Liver (tissue), 9 donors: ENCODE data around the gene NAT8L. TPM values are rescaled to one million over a fixed set of nuclear protein-coding genes. Genes with fewer than 3 reads are reported as not detected.

Experiments used
- DNase-seq: peaks from one replicate; pipeline ENCODE4 v3.0.0-alpha.2; 2017; ENCODE audit warnings: low spot score
- H3K27ac ChIP-seq, 2 donors: one replicate each; pipeline ENCODE4 v1.7.0; 2013; ENCODE audit warnings: inconsistent platforms in 2 of 2, low read length in 2 of 2, control low read depth in 1 of 2, low read depth in 1 of 2, mild to moderate bottlenecking in 1 of 2
- H3K27me3 ChIP-seq, 4 donors: one replicate each; pipeline versions ENCODE4 v1.6.1 to v1.7.0; 2013; ENCODE audit warnings: low read length in 3 of 4, inconsistent platforms in 1 of 4, mild to moderate bottlenecking in 1 of 4, moderate library complexity in 1 of 4; ENCODE audit not compliant: control insufficient read depth in 4 of 4, insufficient read depth in 4 of 4
- H3K36me3 ChIP-seq, 4 donors: one replicate each; pipeline versions ENCODE4 v1.6.1 to v1.7.0; 2013; ENCODE audit warnings: low read length in 3 of 4, mild to moderate bottlenecking in 3 of 4, low read depth in 1 of 4, moderate library complexity in 1 of 4; ENCODE audit not compliant: control insufficient read depth in 4 of 4, insufficient read depth in 3 of 4
- H3K4me1 ChIP-seq, 4 donors: one replicate each; pipeline versions ENCODE4 v1.6.1 to v1.7.0; 2013; ENCODE audit warnings: low read length in 3 of 4, mild to moderate bottlenecking in 3 of 4, moderate library complexity in 1 of 4; ENCODE audit not compliant: control insufficient read depth in 4 of 4, insufficient read depth in 4 of 4
- H3K4me3 ChIP-seq, 3 donors: one replicate each; pipeline versions ENCODE4 v1.6.1 to v1.7.0; 2013; ENCODE audit warnings: low read length in 3 of 3, control low read depth in 1 of 3, low read depth in 1 of 3, mild to moderate bottlenecking in 1 of 3
- H3K9ac ChIP-seq, 2 donors: one replicate each; pipeline ENCODE4 v1.7.0; 2013; ENCODE audit warnings: low read length in 2 of 2, mild to moderate bottlenecking in 2 of 2, moderate library complexity in 2 of 2, control low read depth in 1 of 2, low read depth in 1 of 2
- H3K9me3 ChIP-seq, 4 donors: one replicate each; pipeline versions ENCODE4 v1.6.1 to v1.7.0; 2013; ENCODE audit warnings: low read length in 3 of 4; ENCODE audit not compliant: control insufficient read depth in 4 of 4
- EGR1 ChIP-seq, 2 donors: IDR thresholded peaks; 2 replicates each; pipeline ENCODE4 v1.6.1; 2016 to 2018; ENCODE audit warnings: antibody characterized with exemption in 2 of 2, low read depth in 2 of 2
- FOXA1 ChIP-seq: IDR thresholded peaks from 2 replicates; pipeline ENCODE4 v1.6.1; 2016; ENCODE audit warnings: antibody characterized with exemption
- GABPA ChIP-seq, 2 donors: IDR thresholded peaks in 1 of 2; conservative IDR thresholded peaks in 1 of 2; 2 replicates each; pipeline ENCODE4 v1.6.1; 2016; ENCODE audit warnings: antibody characterized with exemption in 2 of 2, mild to moderate bottlenecking in 1 of 2, moderate library complexity in 1 of 2
- HNF4A ChIP-seq, 2 donors: conservative IDR thresholded peaks; 2 replicates each; pipeline ENCODE4 v1.6.1; 2016; ENCODE audit warnings: antibody characterized with exemption in 2 of 2, mild to moderate bottlenecking in 2 of 2
- HNF4G ChIP-seq: IDR thresholded peaks from 2 replicates; pipeline ENCODE4 v1.6.1; 2016; ENCODE audit warnings: antibody characterized with exemption
- JUND ChIP-seq, 2 donors: IDR thresholded peaks; 2 replicates each; pipeline ENCODE4 v1.6.1; 2016; ENCODE audit warnings: antibody characterized with exemption in 2 of 2
- NR2F2 ChIP-seq: IDR thresholded peaks from 2 replicates; pipeline ENCODE4 v1.6.1; 2016; ENCODE audit warnings: antibody characterized with exemption
- RXRA ChIP-seq, 2 donors: IDR thresholded peaks; 2 replicates each; pipeline ENCODE4 v1.6.1; 2017 to 2018; ENCODE audit warnings: antibody characterized with exemption in 2 of 2, mild to moderate bottlenecking in 1 of 2
- SP1 ChIP-seq: IDR thresholded peaks from 2 replicates; pipeline ENCODE4 v1.6.1; 2018; ENCODE audit warnings: antibody characterized with exemption, mild to moderate bottlenecking
- YY1 ChIP-seq: IDR thresholded peaks from 2 replicates; pipeline ENCODE4 v1.6.1; 2016; ENCODE audit warnings: antibody characterized with exemption, mild to moderate bottlenecking
- WGBS: extraction: QIAGEN DNeasy Blood & Tissue Kit; methylation state at CpG from one replicate; pipeline ENCODE4 v1.1.7; 2013; 5-methylcytosine and 5-hydroxymethylcytosine counted together
- polyA plus RNA-seq, 2 donors: library from polyadenylated mRNA; stranded (reverse) in 1 of 2; unstranded in 1 of 2; fragments of 200-250 nt in 1 of 2; fragments of >200 nt in 1 of 2; fragmentation: Nextera tagmentation in 1 of 2; extraction: Ambion mirVana in 1 of 2; gene quantifications; one replicate each; pipeline versions ENCODE4 v1.2.1 to v1.2.3, GENCODE V29; 2013 to 2015
- total RNA-seq, 2 donors: library from RNA; depleted of rRNA; stranded (reverse); fragments of >200 nt; gene quantifications; one replicate each; pipeline ENCODE4 v1.2.3, GENCODE V29; 2014
- TF ChIP-seq, protein P1 (sequence below): IDR thresholded peaks from 2 replicates; pipeline ENCODE4 v1.6.1; 2016; ENCODE audit warnings: antibody characterized with exemption
- TF ChIP-seq, protein P2 (sequence below): IDR thresholded peaks from 2 replicates; pipeline ENCODE4 v1.6.1; 2016; ENCODE audit warnings: antibody characterized with exemption
- TF ChIP-seq, protein P3 (sequence below): IDR thresholded peaks from 2 replicates; pipeline ENCODE4 v1.6.1; 2016; ENCODE audit warnings: antibody characterized with exemption, mild to moderate bottlenecking
- TF ChIP-seq, protein P4 (sequence below): fragments of 150-350 bp; IDR thresholded peaks from 2 replicates; pipeline ENCODE4 v1.5.1; 2017; ENCODE audit warnings: improper control_type of control experiment, low read depth, low read length; ENCODE audit not compliant: missing input control
- donor health status: healthy.
- donor health status: healthy.
- donor health status: healthy.
- donor health status: healthy.
- donor health status: healthy.

NAT8L gene
- total and polyA plus RNA-seq, 4 donors = 0.07 to 0.09 (median 0.08) TPM; not detected in 1

DNA sequence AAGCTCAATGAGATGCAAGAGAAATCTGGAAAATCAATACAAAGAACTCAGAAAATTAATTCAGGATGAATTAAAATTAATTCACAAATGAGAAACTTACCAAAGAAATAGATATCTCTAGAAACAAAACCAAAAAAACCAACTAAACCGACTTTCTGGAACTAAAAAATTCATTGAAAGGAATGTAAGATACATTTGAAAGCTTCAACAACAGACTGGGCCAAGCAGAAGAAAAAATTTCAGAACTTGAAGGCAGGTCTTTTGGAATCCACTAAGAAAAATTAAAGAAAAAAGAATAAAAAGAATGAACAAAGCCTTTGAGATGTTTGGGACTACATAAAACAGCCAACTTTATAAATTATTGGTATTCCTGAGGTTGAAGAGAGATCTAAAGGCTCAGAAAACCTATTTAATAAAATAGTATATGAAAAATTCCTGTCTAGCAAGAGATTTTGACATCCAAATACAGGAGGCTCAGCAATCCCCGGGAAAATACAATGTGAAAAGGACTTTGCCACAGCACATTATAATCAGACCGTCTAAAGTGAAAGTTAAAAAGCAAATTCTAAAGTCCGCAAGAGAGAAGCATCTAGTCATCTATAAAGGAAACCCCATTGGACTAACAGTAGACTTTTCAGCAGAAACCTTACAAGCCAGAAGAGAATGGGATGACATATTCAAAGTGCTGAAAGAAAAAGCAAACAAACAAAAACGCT, 44.2 kb downstream of the NAT8L start:
- Histone ChIP-seq H3K27me3 (no peaks in the 10 kb centered on the region), H3K36me3 (no peaks in the 10 kb centered on the region), H3K27ac (no peak overlapping the region), H3K4me1 (no peaks in the 10 kb centered on the region), H3K9ac (no peak overlapping the region), H3K4me3 (no peak overlapping the region), H3K9me3 (peaks cover 0 to 18% (median 3%) of the 10 kb centered on the region in 4 donors)
- TF ChIP-seq, protein P1, sequence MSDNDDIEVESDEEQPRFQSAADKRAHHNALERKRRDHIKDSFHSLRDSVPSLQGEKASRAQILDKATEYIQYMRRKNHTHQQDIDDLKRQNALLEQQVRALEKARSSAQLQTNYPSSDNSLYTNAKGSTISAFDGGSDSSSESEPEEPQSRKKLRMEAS = no peak
- TF ChIP-seq HNF4A (conservative IDR thresholded peaks at IDR 0.05) = peak in 1 of 2 donors; percentile 15
- DNase-seq = no peak
- WGBS = 64% methylated on average over 5 of the region's 5 CpGs

DNA sequence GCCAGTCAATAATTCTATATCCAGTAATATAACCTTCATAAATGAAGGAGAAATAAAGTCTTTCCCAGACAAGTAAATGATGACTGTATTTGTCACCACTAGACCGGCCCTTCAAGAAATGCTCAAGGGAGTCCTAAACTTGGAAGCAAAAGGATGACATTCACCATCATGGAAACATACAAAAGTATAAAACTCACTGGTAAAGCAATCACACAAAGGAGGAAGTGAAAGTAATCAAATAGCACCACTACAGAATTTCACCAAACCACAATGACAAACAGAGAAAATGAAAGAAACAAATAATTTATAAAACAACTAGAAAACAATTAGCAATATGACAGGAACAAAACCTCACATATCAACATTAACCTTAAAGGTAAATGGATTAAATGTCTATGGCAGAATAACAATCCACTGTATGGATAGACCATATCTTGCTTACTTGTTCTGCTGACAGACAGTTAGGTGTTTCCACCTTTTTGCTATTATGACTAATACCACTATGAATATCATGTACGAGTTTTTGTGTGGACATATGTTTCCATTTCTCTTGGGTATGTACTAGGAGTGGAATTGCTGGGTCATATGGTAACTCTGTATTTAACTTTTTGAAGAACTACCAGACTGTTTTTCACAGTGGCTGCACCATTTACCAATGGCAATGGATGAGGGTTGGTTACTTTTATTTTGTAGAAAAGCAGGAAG, 44.9 kb downstream of the NAT8L start:
- Histone ChIP-seq H3K9me3 (peaks cover 0 to 18% (median 3%) of the 10 kb centered on the region in 4 donors), H3K36me3 (no peaks in the 10 kb centered on the region), H3K4me1 (no peaks in the 10 kb centered on the region), H3K27ac (no peak overlapping the region), H3K27me3 (no peaks in the 10 kb centered on the region), H3K9ac (no peak overlapping the region), H3K4me3 (no peak overlapping the region)
- no peak for DNase-seq
- TF ChIP-seq, protein P2, sequence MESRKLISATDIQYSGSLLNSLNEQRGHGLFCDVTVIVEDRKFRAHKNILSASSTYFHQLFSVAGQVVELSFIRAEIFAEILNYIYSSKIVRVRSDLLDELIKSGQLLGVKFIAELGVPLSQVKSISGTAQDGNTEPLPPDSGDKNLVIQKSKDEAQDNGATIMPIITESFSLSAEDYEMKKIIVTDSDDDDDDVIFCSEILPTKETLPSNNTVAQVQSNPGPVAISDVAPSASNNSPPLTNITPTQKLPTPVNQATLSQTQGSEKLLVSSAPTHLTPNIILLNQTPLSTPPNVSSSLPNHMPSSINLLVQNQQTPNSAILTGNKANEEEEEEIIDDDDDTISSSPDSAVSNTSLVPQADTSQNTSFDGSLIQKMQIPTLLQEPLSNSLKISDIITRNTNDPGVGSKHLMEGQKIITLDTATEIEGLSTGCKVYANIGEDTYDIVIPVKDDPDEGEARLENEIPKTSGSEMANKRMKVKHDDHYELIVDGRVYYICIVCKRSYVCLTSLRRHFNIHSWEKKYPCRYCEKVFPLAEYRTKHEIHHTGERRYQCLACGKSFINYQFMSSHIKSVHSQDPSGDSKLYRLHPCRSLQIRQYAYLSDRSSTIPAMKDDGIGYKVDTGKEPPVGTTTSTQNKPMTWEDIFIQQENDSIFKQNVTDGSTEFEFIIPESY = no peak
- TF ChIP-seq YY1 = no peak
- no peak for TF ChIP-seq SP1
- TF ChIP-seq, protein P3, sequence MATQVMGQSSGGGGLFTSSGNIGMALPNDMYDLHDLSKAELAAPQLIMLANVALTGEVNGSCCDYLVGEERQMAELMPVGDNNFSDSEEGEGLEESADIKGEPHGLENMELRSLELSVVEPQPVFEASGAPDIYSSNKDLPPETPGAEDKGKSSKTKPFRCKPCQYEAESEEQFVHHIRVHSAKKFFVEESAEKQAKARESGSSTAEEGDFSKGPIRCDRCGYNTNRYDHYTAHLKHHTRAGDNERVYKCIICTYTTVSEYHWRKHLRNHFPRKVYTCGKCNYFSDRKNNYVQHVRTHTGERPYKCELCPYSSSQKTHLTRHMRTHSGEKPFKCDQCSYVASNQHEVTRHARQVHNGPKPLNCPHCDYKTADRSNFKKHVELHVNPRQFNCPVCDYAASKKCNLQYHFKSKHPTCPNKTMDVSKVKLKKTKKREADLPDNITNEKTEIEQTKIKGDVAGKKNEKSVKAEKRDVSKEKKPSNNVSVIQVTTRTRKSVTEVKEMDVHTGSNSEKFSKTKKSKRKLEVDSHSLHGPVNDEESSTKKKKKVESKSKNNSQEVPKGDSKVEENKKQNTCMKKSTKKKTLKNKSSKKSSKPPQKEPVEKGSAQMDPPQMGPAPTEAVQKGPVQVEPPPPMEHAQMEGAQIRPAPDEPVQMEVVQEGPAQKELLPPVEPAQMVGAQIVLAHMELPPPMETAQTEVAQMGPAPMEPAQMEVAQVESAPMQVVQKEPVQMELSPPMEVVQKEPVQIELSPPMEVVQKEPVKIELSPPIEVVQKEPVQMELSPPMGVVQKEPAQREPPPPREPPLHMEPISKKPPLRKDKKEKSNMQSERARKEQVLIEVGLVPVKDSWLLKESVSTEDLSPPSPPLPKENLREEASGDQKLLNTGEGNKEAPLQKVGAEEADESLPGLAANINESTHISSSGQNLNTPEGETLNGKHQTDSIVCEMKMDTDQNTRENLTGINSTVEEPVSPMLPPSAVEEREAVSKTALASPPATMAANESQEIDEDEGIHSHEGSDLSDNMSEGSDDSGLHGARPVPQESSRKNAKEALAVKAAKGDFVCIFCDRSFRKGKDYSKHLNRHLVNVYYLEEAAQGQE = no peak
- no peak for TF ChIP-seq RXRA (IDR thresholded peaks at IDR 0.05)
- WGBS = 87% methylated on average over 2 of the region's 2 CpGs

DNA sequence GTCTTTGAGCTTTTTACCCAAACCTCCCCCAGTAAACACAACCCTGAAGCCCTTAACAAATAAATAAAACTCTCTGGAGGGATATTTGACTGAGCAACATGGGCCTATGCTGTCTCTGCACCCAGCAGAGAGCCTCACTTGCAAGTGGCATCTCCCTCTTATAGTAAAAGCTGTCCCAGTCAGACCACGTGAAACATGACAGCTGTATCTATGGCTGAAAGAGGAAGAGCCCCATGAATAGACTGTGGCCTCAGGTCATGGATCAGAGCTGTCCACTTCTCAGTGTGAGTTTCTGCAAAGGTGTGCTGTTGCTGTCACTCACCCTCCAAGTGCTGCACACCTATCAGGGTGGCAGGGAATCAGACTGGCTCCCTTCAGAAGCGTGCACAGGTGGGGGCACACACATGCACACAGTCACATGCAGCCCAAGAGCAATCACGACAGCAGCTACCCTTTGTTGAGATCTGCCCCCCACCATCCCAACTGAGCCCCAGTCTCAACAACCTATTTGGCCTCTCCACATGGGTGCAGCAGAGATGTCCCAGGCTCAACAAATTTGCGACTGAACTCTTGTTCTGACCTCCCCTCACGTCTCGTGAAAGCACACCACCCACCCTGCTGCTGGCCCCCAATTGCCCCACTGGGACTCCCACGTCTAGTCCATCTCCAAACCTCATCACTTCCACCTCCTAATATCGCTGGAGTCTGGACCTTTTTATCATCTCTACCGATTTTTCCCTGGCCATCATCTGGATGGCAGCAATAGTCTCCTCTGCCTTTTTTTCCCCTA, 45.6 kb downstream of the NAT8L start:
- DNase-seq = no peak
- Histone ChIP-seq H3K9ac (no peak overlapping the region), H3K36me3 (no peaks in the 10 kb centered on the region), H3K9me3 (peaks cover 0 to 18% (median 3%) of the 10 kb centered on the region in 4 donors), H3K4me1 (no peaks in the 10 kb centered on the region), H3K27me3 (no peaks in the 10 kb centered on the region), H3K27ac (no peak overlapping the region), H3K4me3 (no peak overlapping the region)
- WGBS = 86% methylated on average over 9 of the region's 9 CpGs
- TF ChIP-seq YY1 (no peak), NR2F2 (no peak), EGR1 (IDR thresholded peaks at IDR 0.05; ENCODE audit: low read depth in 2 of 2) (no peak), FOXA1 (no peak), GABPA (IDR thresholded peaks at IDR 0.05 in 1 of 2, conservative IDR thresholded peaks at IDR 0.05 in 1 of 2) (no peak), JUND (IDR thresholded peaks at IDR 0.05) (no peak), HNF4G (no peak)
- TF ChIP-seq, protein P2 = no peak
- TF ChIP-seq, protein P4, sequence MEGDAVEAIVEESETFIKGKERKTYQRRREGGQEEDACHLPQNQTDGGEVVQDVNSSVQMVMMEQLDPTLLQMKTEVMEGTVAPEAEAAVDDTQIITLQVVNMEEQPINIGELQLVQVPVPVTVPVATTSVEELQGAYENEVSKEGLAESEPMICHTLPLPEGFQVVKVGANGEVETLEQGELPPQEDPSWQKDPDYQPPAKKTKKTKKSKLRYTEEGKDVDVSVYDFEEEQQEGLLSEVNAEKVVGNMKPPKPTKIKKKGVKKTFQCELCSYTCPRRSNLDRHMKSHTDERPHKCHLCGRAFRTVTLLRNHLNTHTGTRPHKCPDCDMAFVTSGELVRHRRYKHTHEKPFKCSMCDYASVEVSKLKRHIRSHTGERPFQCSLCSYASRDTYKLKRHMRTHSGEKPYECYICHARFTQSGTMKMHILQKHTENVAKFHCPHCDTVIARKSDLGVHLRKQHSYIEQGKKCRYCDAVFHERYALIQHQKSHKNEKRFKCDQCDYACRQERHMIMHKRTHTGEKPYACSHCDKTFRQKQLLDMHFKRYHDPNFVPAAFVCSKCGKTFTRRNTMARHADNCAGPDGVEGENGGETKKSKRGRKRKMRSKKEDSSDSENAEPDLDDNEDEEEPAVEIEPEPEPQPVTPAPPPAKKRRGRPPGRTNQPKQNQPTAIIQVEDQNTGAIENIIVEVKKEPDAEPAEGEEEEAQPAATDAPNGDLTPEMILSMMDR = no peak
